Measurements from ENCODE around the gene ASXL2. TPM values are rescaled to one million over a fixed set of nuclear protein-coding genes. Genes with fewer than 3 reads are reported as not detected.

The ASXL2 gene
- polyA plus RNA-seq, 1 donor from 2014 or later, result 2.9 TPM

- Histone ChIP-seq H3K9ac (ENCODE audit: low read length) (no peak overlapping the region), H3K4me2 (ENCODE audit: low read length) (no peak overlapping the region), H3K9me2 (ENCODE audit: insufficient read depth, low read length) (no peaks in the 10 kb centered on the region), H3K4me3 (ENCODE audit: low read length) (no peak overlapping the region), H3K79me2 (replicated peaks; ENCODE audit: insufficient read depth, low read length) (no peaks in the 10 kb centered on the region), H4K20me1 (ENCODE audit: insufficient read depth) (no peaks in the 10 kb centered on the region), H3K9me3 (ENCODE audit: low read length) (no peaks in the 10 kb centered on the region), H2AFZ (ENCODE audit: low read depth, low read length) (no peak overlapping the region), H3K27ac (ENCODE audit: low read length) (no peak overlapping the region), H3K36me3 (ENCODE audit: insufficient read depth, low read length) (no peaks in the 10 kb centered on the region), H3K27me3 (ENCODE audit: insufficient read depth, low read depth, low read length) (no peaks in the 10 kb centered on the region), H3F3A (ENCODE audit: insufficient read depth, low read length, poor library complexity, severe bottlenecking) (no peaks in the 10 kb centered on the region)
- TF ChIP-seq, protein P1, sequence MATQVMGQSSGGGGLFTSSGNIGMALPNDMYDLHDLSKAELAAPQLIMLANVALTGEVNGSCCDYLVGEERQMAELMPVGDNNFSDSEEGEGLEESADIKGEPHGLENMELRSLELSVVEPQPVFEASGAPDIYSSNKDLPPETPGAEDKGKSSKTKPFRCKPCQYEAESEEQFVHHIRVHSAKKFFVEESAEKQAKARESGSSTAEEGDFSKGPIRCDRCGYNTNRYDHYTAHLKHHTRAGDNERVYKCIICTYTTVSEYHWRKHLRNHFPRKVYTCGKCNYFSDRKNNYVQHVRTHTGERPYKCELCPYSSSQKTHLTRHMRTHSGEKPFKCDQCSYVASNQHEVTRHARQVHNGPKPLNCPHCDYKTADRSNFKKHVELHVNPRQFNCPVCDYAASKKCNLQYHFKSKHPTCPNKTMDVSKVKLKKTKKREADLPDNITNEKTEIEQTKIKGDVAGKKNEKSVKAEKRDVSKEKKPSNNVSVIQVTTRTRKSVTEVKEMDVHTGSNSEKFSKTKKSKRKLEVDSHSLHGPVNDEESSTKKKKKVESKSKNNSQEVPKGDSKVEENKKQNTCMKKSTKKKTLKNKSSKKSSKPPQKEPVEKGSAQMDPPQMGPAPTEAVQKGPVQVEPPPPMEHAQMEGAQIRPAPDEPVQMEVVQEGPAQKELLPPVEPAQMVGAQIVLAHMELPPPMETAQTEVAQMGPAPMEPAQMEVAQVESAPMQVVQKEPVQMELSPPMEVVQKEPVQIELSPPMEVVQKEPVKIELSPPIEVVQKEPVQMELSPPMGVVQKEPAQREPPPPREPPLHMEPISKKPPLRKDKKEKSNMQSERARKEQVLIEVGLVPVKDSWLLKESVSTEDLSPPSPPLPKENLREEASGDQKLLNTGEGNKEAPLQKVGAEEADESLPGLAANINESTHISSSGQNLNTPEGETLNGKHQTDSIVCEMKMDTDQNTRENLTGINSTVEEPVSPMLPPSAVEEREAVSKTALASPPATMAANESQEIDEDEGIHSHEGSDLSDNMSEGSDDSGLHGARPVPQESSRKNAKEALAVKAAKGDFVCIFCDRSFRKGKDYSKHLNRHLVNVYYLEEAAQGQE (IDR thresholded peaks at IDR 0.05; ENCODE audit: borderline replicate concordance), result no peak
- no peak for TF ChIP-seq MXI1 (conservative IDR thresholded peaks at IDR 0.05; ENCODE audit: poor library complexity, severe bottlenecking)
- TF ChIP-seq EZH2 (IDR thresholded peaks at IDR 0.05; ENCODE audit: borderline replicate concordance, insufficient read depth, low read length, poor library complexity, severe bottlenecking), result no peak
- TF ChIP-seq EP300 (conservative IDR thresholded peaks at IDR 0.05; ENCODE audit: poor library complexity, severe bottlenecking), result no peak
- TF ChIP-seq POLR2AphosphoS5 (IDR thresholded peaks at IDR 0.05), result no peak
- TF ChIP-seq SMC3 (conservative IDR thresholded peaks at IDR 0.05; ENCODE audit: poor library complexity), result no peak
- TF ChIP-seq RAD21 (conservative IDR thresholded peaks at IDR 0.05), result no peak
- TF ChIP-seq TAF1 (IDR thresholded peaks at IDR 0.05; ENCODE audit: low read depth), result no peak
- TF ChIP-seq, protein P2, sequence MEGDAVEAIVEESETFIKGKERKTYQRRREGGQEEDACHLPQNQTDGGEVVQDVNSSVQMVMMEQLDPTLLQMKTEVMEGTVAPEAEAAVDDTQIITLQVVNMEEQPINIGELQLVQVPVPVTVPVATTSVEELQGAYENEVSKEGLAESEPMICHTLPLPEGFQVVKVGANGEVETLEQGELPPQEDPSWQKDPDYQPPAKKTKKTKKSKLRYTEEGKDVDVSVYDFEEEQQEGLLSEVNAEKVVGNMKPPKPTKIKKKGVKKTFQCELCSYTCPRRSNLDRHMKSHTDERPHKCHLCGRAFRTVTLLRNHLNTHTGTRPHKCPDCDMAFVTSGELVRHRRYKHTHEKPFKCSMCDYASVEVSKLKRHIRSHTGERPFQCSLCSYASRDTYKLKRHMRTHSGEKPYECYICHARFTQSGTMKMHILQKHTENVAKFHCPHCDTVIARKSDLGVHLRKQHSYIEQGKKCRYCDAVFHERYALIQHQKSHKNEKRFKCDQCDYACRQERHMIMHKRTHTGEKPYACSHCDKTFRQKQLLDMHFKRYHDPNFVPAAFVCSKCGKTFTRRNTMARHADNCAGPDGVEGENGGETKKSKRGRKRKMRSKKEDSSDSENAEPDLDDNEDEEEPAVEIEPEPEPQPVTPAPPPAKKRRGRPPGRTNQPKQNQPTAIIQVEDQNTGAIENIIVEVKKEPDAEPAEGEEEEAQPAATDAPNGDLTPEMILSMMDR (IDR thresholded peaks at IDR 0.05; ENCODE audit: poor library complexity, severe bottlenecking), result no peak
Measured at GRCh38 chr2:25844089-25844488, 34.2 kb downstream of the ASXL2 start.

- no peak overlapping the region for H3K9ac ChIP-seq (ENCODE audit: low read length)
- H4K20me1 ChIP-seq (ENCODE audit: insufficient read depth), result no peaks in the 10 kb centered on the region
- H3K4me3 ChIP-seq (ENCODE audit: low read length), result no peak overlapping the region
- H3K36me3 ChIP-seq (ENCODE audit: insufficient read depth, low read length), result no peaks in the 10 kb centered on the region
- H3K27me3 ChIP-seq (ENCODE audit: insufficient read depth, low read depth, low read length), result no peaks in the 10 kb centered on the region
- no peaks in the 10 kb centered on the region for H3F3A ChIP-seq (ENCODE audit: insufficient read depth, low read length, poor library complexity, severe bottlenecking)
- H3K4me2 ChIP-seq (ENCODE audit: low read length), result no peak overlapping the region
- H3K9me3 ChIP-seq (ENCODE audit: low read length), result no peaks in the 10 kb centered on the region
- no peaks in the 10 kb centered on the region for H3K79me2 ChIP-seq (replicated peaks; ENCODE audit: insufficient read depth, low read length)
- H3K9me2 ChIP-seq (ENCODE audit: insufficient read depth, low read length), result no peaks in the 10 kb centered on the region
- H3K27ac ChIP-seq (ENCODE audit: low read length), result no peak overlapping the region
- H2AFZ ChIP-seq (ENCODE audit: low read depth, low read length), result no peak overlapping the region
- TF ChIP-seq RAD21 (conservative IDR thresholded peaks at IDR 0.05), result no peak
- no peak for TF ChIP-seq EZH2 (IDR thresholded peaks at IDR 0.05; ENCODE audit: borderline replicate concordance, insufficient read depth, low read length, poor library complexity, severe bottlenecking)
- no peak for TF ChIP-seq MXI1 (conservative IDR thresholded peaks at IDR 0.05; ENCODE audit: poor library complexity, severe bottlenecking)
- TF ChIP-seq EP300 (conservative IDR thresholded peaks at IDR 0.05; ENCODE audit: poor library complexity, severe bottlenecking), result no peak
- TF ChIP-seq, protein P2 (IDR thresholded peaks at IDR 0.05; ENCODE audit: poor library complexity, severe bottlenecking), result no peak
- TF ChIP-seq POLR2AphosphoS5 (IDR thresholded peaks at IDR 0.05), result no peak
- TF ChIP-seq TAF1 (IDR thresholded peaks at IDR 0.05; ENCODE audit: low read depth), result no peak
- TF ChIP-seq, protein P1 (IDR thresholded peaks at IDR 0.05; ENCODE audit: borderline replicate concordance), result no peak
- TF ChIP-seq SMC3 (conservative IDR thresholded peaks at IDR 0.05; ENCODE audit: poor library complexity), result no peak
Measured at GRCh38 chr2:25842155-25842554, 36.1 kb downstream of the ASXL2 start.

All from neural cell (in vitro differentiated cells).